Jurkat, Clone E6-1 (cell line): ENCODE measurements around the gene ELMOD3.
"Not testable (repeated sequence)": the region's sequence is repeated elsewhere in the genome, so short reads cannot be mapped to it uniquely, and the experiment has no call there.

Source experiments
- DNase-seq: peaks from one replicate; pipeline ENCODE4 v3.0.0-alpha.2; 2011; ENCODE audit warnings: low read depth, low spot score
- H3K4me3 ChIP-seq: 2 replicates; pipeline ENCODE4 v1.5.1; 2011; ENCODE audit warnings: mild to moderate bottlenecking, low read length, control low read depth, moderate library complexity

The ELMOD3 gene

GRCh38 chr2:85362653-85363387, 8.3 kb downstream of the ELMOD3 start:
- not testable (repeated sequence) for DNase-seq, H3K4me3 ChIP-seq

DNA sequence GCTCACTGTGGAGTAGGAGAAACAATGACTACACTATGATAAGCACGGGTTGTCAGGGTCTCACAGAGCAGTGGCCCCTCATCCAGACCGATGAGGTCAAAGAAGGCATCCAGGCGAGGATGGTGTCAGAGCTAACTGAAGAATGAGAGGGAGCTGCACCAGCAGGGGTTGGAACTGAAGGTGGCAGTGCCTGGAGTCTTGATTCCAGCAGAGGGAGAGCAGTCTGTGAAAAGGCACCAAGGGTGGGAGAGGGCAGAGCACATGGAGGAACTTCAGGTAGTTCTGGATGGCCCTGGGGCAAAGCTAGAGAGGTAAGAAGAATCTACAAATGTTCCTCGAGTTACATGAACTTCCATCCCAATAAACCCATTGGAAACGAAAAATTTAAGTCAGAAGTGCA, 12.6 kb downstream of the ELMOD3 start:
- no peak for DNase-seq
- no peak overlapping the region for H3K4me3 ChIP-seq

GRCh38 chr2:85368921-85369320, 14.4 kb downstream of the ELMOD3 start:
- no peak overlapping the region for H3K4me3 ChIP-seq
- DNase-seq, result no peak

DNA sequence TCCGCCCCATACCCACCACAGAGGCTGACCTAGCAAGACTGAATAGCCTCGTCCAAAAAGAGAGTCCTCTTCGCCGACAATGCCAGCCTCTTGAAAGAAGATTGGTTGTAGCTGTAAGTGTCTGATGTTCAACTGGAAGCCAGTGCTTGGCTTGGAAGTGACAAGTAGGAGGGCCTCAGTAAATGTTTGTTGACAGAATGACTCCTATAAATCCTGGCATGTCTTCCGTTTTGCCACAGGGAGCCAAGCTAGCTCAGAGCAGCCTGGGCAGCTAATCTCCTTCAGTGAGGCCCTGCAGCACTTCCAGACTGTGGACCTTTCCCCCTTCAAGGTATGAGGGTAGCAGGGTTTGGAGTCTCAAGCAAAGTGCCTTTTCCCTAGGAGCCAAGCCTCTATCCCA, 14.9 kb downstream of the ELMOD3 start:
- no peak for DNase-seq
- H3K4me3 ChIP-seq, result no peak overlapping the region

DNA sequence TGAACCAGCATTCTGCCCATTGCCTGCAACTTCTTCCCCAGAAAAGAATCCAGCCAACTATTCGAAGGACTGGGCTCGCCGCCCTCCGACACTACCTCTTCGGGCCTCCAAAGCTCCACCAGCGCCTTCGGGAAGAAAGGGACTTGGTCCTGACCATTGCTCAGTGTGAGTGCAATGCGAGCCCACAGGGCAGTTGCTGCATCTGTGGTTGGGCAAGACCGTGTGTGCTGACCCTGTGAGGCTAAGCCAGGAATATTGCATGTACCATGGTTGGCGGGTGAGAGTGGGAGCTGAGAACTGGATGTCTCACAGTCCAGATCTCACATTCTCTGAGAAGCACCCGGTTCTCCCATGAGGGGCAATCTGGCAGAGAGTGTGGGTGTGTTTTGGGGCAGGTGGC, 16.5 kb downstream of the ELMOD3 start:
- no peak overlapping the region for H3K4me3 ChIP-seq
- no peak for DNase-seq

DNA sequence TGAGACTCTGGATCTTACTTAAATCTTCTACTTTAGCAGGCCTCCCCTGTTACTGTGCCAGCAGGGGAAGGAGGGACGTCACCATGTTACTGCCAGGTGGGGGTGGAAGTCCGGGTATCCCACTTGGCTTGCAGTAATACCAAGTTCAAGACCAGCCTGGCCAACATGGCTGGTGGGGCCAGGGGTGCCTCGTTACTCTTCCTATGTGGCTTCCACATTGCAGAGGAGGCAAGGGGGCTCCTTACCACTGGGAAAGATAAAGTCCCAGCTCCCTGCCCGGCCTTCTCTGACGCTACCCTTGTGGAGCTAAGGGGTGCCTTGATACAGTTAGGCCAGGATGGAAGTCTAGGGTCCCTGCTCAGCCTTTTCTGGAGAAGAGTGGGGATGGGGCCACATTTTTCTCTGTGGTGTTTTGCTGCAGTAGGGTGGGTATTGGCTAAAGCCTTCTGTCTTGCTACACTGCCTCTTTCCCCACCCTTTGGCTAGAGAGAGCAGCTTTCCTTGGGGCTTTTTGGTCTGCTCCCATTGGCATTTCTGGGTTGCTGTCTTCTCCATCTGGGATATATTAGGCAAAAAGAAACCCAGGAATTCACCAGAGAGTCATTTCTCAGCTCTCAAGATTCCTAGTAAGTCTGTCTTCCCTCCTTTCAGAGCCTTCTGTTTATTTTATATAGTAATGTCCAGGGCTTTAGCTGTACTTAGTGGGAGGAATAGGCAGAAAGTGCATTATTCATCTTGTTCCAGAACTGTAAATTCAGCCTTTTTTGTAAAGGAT, 21.9 kb downstream of the ELMOD3 start:
- no peak for DNase-seq
- H3K4me3 ChIP-seq, result no peak overlapping the region

DNA sequence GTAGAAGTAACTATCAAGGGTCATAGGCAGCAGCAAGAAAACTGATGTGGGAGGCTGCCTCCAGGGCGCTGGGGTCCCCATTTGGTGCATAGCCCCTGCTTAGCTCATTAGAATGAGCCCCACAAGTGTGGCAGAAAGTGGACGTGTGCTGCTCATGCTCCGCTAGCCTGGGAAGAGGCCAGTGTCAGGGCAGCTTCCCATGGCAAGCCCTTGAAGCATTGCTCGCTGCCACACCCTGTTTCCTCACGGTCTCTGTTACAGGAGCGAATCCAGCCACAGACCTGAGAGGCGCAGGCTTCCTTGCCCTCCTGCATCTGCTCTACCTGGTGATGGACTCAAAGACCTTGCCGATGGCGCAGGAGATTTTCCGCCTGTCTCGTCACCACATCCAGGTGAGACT, 22.5 kb downstream of the ELMOD3 start:
- DNase-seq, result no peak
- H3K4me3 ChIP-seq, result no peak overlapping the region

DNA sequence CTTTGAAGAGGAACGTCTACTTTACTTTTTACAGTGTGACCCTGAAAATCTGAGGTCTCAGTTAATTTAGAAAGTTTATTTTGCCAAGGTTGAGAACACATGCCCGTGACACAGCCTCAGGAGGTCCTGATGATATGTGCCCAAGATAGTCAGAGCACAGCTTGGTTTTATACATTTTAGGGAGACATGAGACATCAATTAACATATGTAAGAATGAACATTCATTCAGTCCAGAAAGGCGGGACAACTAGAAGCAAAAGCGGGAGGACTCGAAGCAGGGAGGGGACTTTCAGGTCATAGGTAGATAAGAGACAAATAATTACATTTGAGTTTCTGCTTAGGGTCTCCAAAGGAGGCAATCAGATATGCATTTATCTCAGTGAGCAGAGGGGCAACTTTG, 23.7 kb downstream of the ELMOD3 start:
- no peak overlapping the region for H3K4me3 ChIP-seq
- no peak for DNase-seq

- DNase-seq, result no peak
- H3K4me3 ChIP-seq, result no peak overlapping the region
Measured at GRCh38 chr2:85380048-85380447, 25.5 kb downstream of the ELMOD3 start.

DNA sequence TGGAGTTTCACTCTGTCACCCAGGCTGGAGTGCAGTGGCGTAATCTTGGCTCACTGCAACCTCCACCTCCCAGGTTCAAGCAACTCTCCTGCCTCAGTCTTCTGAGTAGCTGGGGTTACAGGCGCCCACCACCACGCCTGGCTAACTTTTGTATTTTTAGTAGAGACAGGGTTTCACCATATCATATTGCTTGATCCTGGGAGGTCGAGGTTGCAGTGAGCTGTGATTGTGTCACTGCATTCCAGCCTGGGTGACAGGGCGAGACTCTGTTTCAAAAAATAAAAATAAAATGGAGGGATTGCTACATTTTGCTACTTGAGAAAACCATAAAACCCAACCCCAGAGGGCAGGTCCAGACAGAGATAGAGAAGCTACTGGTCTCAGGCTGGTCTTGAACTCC, 28.6 kb downstream of the ELMOD3 start:
- not testable (repeated sequence) for DNase-seq, H3K4me3 ChIP-seq

DNA sequence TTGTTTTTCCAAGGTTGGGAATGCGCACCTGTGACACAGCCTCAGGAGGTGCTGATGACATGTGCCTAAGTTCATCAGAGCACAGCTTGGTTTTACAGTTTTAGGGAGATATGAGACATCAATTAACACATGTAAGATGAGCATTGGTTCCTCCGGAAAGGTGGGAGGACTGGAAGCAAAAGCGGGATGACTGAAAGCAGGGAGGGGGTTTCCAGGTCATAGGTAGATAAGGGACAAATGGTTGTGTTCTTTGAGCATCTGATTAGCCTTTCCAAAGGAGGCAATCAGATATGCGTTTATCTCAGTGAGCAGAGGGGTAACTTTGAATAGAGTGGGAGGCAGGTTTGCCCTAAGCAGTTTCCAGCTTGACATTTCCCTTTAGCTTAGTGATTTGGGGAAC, 29.3 kb downstream of the ELMOD3 start:
- DNase-seq, result no peak
- no peak overlapping the region for H3K4me3 ChIP-seq

DNA sequence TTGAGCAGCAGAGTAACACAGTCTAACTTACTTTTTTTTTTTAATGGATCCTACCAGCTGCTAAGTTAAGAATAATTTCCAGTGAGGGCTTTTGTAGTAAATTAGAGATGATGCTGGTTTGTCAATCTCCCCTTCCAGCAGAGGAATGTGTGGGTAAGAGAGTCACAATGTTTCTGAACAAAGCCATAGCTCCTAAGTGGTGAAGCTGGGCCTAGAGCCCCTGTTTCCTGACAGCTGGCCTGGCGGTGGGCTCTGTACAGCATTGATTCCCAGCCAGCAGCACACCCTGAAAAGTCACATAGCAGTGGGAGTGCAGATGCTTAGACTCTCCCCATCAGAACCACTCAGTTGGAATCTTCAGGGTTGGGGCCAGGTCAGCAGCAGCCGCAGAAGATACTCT, 31.2 kb downstream of the ELMOD3 start:
- no peak for DNase-seq
- no peak overlapping the region for H3K4me3 ChIP-seq

DNA sequence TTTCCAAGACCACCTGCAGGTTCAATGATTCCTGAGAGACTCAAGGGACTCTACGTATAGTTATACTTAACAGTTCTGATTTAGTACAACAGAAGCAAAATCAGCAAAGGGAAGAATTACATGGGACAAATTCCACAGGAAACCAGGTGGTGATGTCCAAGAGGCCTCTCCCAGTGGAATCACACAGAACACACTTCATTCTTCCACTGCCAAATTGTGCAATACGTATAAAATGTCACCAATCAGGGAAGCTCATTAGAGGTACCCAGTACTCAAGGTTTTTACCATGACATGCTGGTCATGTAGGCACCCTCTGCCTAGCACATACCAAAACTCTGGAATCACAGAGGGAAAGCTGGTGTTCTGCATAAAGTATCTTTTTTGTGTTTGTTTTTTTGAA, 33.2 kb downstream of the ELMOD3 start:
- no peak for DNase-seq

DNA sequence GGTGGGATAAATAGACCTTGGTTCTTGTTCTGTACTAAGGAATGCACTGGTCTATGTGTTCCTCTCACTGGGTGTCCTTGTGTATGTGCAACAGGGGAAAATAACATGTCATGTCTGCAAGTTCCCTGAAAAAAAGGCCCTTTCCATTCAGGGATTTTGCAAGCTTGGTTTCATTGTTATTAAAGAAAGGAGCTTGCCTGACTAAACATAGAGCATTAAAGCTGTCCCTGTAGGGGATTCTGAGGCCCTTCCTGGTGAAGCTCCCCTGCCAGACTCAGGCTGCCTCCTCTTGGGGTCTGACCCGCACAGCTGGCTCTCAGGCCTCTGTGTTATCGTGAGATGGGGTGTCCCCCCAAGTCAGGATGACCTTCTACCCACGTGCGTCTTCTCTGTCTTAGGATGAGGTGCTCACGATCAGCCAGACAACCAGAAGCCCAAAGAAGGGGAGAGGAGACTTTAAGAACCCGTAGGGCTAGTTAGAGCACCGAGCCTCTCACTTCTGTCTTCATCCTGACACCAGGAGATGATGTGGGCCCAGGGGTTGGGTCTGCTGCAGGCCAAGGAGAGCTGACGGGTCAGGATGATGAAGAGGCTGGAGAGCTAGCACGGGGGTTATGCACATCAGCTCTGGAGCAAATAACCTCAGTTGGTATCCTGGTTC, 34.4 kb downstream of the ELMOD3 start:
- H3K4me3 ChIP-seq, result no peak overlapping the region
- no peak for DNase-seq

More for the DNA sequence above, 33.2 kb downstream of the ELMOD3 start:
- H3K4me3 ChIP-seq, result no peak overlapping the region

DNA sequence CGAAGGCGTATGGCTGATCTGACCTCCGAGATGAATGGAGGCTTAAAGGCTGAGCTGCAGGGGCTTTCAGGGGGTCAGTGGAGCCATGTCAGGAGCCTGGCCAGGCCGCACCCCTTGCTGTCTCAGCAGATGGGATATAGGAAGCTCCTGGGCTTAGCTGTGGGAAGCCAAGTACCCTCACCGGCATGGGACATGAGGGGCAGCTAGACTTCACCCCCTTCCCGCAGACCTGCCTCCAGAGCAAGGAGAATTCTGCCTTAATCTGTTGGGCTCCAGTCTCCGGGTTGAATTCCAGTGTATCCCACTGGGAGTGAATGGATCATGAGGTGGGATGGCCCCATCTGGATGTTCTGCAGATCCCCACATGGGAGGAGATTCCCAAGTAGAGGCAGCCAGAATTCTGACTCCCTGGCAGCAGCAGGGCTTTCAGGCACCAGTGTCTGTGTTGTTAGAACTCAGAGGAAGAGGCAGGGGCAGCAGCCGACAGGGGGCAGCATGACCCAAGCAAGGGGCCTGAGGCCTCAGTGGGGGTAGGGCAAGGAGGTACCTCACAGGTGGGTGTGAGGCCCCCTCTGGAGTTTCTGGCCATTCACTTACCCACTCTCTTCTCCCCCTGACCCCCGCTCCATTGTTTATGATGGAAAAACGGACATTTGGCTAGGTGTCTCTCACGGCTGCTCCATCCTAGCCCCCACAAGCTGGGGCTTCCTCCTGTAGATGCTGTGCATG, 36.5 kb downstream of the ELMOD3 start:
- peak; percentile 49 for DNase-seq
- no peak overlapping the region for H3K4me3 ChIP-seq

DNA sequence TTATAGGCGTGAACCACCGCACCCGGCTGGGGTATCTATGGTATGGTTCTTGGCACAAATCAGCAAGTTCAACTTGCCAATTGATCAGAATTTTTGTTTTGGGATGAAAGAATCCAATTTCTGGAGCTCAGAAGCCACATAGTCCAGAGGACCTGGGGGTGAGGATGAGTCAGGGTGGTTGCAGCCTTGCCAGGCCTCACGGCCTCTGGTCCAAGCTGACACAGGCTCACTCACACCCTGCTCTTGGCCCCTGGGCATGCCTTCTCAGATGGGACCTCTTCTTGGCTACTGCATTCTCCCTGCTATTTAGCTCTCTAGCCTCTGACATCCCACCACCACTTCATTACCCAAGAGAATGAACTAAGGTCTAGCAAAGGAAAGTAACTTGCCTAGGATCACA, 39.3 kb downstream of the ELMOD3 start:
- DNase-seq, result no peak
- H3K4me3 ChIP-seq, result no peak overlapping the region

DNA sequence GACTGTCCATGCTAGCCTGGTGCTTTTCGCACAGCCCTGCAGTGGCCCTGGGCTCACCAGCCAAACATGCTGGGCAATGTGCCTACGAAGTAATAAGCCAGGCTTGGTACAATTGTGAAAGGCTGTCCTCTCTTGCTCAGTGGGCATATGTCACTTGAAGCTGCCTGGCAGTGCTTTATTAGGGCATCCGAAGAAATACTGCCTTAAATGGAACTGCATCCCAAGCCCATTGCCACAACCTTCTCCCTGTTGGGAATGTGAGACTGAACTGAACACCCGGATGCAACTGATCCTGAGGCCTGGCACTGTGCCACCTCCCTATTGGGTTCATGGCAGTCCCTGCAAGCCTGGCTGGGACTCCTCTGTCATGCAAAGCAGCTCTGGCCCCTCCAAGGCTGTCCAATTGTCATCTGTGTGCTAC, 39.7 kb downstream of the ELMOD3 start:
- DNase-seq, result no peak
- H3K4me3 ChIP-seq, result no peak overlapping the region

- no peak overlapping the region for H3K4me3 ChIP-seq
- no peak for DNase-seq
Measured at GRCh38 chr2:85394976-85395375, 40.4 kb downstream of the ELMOD3 start.

DNA sequence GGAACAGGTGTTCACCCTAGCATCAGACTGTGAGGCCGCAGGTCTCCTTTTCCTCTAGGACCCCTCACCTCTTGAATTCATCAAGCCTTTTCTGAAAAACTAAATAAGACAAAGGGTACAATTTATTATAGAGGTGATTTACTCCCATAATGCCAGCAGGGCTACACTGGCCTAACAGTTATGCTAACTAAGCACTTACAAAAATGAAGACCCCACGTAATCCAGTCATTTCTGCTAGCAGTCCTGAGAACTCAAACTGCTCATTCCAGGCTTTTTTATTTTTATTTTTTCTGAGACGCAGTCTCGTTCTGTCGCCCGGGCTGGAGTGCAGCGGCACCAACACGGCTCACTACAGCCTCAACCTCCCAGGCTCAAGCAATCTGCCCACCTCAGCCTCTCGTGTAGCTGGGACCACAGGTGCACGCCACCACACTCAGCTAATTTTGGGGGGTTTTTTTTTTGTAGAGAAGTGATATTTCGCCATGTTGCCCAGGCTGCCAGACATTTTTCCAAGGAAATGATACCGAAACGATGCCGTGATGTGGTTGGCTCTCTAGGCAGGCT, 41.4 kb downstream of the ELMOD3 start:
- DNase-seq, result no peak
- H3K4me3 ChIP-seq, result no peak overlapping the region
